Endometrial microvascular endothelial cells (primary cell): ENCODE data around the gene ABCF2. TPM values are rescaled to one million over a fixed set of nuclear protein-coding genes. Genes with fewer than 3 reads are reported as not detected.

ENCODE experiments used
- in situ Hi-C: cut with HindIII; loops from 2 replicates; pipeline ENCODE4 v1.10.0; 2017; ENCODE audit warnings: low sequenced_read_pairs, low pct_unique_long_range_greater_than_20kb; ENCODE audit errors: inconsistent ontology term
- total RNA-seq: library from RNA; depleted of rRNA; stranded (reverse); fragments of >200 nt; gene quantifications from one replicate; pipeline ENCODE4 v1.2.3, GENCODE V29; 2015; ENCODE audit errors: inconsistent ontology term

Gene ABCF2
- total RNA-seq, 1 donor from 2014 or later, result 89.1 TPM

- in situ Hi-C loops, result no loop called here
Observed at GRCh38 chr7:151185762-151186639, 41.0 kb downstream of the ABCF2 start.

DNA sequence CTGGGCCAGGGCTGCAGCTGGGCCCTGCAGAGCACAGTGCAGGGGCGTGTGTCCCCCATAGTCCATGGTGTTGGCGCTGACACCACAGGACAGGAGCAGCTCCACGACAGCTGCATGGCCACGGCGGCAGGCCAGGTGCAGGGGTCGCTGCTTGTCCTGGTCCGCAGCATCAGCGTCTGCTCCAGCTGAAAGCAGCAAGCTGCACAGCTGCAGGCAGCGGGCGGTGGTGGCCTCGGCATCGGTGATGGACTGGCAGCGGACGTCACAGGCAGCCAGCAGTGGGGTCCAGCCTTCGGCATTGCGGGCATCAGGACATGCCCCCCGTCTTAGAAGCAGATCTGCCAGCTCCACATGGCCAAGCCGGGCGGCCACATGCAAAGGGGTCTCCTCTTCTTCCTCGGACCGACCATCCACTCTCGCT lies 46.0 kb downstream of the ABCF2 start:
- in situ Hi-C loops, result no loop called here

DNA sequence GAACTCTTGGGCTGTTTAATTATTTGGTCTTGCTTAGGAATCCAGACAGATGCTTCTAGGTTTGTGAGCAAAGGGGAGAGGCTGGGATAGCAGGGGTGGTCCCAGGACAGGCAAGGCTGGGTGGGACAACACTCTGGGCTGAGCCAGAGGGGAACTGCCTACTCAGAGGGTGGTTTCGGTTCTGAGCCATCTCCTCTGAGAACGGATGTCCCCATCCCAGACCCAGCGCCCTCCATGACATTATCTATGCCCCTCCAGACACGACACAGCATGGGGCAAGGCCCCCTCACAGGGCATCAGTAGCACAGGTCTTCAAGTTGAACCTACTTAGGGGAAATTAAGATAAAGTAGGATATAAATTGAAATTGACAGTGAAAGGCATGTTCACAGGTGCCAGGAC lies 47.1 kb downstream of the ABCF2 start:
- in situ Hi-C loops, result no loop called here

GRCh38 chr7:151179287-151179860 lies 47.6 kb downstream of the ABCF2 start:
- in situ Hi-C loops, result no loop called here

DNA sequence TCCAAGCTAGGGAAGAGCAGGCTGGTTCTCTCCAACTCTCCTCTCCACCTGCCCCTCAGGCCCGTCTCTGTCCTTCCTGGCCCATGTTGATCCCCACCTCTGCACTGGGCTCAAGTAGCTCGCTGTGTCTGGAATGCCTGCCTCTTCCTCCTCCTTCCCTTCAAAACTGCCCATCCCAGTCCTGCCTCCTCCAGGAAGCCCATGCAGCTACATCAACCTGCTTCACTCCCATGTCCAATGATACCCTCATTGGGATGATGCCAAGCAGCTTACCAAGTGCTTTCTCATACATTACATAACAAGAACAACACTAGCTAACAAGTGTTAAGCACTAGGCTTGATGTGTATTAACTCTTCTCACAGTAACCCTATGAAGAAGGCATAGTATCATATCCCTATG lies 48.2 kb downstream of the ABCF2 start:
- in situ Hi-C loops, result no loop called here

DNA sequence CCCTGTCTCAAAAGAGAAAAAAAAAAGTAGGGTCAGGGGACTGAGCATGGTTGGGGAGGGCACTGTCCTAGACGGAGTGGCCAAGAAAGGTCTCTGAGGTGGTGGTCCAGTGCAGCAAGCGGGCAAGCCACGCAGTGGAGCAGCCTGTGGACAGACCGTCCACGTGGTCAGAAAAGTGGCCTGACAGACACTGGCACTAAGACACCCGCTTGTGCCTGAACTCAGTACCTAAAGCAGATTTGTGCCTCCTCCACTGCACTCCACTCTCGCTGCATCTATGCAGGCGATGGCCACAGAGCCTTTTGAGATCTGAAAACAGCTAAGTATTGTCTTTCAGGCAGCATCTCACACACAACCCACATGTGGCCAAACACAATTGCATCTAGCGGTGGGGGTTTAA lies 48.8 kb downstream of the ABCF2 start:
- in situ Hi-C loops, result no loop called here

- in situ Hi-C loops, result no loop called here
Observed at GRCh38 chr7:151177310-151177709, 49.7 kb downstream of the ABCF2 start.

DNA sequence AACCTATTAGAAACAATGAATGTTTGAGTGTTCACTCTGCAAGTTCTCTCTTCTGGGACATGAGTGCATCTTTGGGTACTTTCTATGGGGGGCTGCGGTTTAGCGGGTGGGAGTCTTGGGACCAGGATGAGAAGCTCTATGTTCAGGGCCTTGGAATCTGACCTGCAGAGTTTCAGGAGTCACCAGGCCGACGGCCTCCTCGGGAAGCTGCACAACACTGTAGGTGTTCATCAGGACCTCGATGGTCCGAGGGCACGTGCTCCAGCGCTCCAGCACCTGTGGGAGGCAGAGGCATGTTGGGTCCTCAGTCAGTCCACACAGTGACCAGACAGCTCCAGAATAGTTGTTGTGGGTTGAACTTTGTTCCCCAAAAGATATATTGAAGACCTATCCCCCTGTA lies 50.6 kb downstream of the ABCF2 start:
- in situ Hi-C loops, result no loop called here

DNA sequence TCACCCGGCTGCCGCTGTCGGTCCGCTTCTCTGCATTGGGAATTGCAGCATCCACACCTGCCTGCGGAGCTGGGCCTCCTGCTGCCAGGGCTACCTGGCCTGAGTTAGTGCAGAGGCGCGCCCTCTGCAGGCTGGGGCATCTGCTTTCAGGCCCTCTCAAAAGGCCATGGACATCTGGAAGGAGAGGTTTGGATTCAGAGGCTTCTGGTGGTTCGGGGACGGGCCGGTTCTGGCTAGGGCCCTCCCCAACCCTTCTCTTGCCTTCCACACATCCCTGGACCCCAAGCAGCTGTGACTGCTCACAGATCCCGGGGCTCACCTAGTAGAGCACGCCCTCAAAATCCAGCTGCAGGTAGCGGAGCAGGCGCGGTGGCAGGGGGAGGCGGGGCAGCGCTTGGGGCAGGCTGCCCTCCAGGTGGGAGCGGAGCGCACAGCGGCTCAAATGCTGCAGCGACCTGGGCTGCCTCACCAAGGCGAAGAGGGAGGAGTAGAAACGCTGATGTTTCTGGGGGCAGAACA lies 51.2 kb downstream of the ABCF2 start:
- in situ Hi-C loops, result no loop called here

DNA sequence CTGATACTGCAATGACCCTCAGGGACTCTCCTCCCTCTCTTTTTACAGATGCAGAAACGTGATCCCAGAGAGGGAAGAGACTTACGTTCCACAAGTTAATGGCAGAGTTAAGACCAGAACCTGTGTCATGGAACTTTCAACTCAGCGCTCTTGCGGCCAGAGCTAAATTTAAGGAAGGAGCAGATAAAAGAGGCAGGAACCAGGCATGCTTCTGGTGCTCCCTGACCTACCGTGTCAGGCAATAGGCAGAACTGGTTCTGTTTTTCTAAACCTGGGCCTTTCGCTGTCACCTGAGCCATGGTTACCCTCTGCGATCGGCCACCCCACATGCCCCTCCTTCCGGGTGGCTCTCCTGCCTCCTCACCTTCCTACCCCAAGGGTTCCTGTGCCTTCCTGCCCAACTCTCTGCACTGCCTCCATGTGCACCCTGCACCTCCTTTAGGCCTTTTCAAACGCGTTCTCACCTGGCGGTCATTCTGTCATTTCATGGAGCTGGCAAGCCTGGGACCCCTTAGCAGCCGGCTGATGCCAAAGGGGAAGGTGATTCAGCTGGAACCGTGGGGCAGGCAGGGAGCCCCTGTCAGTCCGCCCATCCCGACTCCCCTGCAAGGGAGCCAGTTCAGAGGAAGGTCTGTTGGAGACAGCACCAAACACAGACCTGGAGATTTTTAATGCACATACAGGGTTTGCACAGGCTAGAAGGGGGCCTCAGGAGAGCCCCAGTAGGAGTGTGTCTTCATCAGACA lies 51.8 kb downstream of the ABCF2 start:
- in situ Hi-C loops, result no loop called here

DNA sequence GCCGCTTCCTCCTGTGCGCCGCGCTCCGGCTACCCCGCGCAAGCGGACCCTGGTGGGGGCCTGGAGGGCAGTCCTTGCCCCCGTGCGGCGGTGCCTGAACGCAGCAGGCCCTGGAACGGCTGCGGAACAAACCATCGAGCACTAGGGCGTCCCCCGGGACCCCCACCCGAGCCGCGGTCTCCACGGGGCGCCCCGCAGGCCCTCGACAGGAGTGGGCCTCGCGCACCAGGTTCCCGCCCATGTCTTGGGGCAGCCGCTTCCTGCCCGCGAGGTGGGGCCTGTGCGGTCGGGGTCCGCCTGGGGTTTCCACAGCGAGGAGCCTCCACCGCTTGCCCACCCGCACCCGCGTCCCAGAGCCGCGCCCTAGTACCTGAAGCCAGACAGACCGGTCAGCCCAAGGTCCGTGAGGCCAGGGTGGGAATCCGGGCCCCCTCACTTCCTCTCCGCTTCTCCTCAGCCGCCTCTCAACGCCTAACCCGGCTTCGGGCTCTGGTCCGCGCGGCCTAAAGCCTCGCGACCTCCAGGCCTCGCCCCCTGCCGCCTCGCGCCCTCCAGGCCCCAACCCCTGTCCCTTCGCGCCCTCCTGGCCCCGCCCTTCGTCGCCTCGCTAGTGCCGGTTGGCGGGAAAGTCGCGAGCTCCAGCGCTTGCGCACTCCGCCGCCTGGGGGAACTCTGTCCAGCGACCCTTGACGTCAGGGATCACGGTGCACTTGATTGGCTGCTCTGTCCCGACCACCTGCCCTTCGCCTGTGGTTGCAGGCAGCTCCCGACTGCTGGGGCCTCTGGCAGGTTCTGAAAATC lies 52.6 kb downstream of the ABCF2 start:
- in situ Hi-C loops, result no loop called here

- in situ Hi-C loops, result no loop called here
Observed at GRCh38 chr7:151173386-151174245, 53.4 kb downstream of the ABCF2 start.

- in situ Hi-C loops, result no loop called here
Observed at GRCh38 chr7:151172273-151173141, 54.5 kb downstream of the ABCF2 start.

GRCh38 chr7:151168787-151169162 lies 58.2 kb downstream of the ABCF2 start:
- in situ Hi-C loops, result loop anchor here (10.0 kb wide), 1 partner anchor 84 kb away; the partner anchor contains the start of genes AGAP3, FASTK and TMUB1

GRCh38 chr7:151168003-151168786 lies 58.8 kb downstream of the ABCF2 start:
- in situ Hi-C loops, result loop anchor here (10.0 kb wide), 1 partner anchor 83 kb away; the partner anchor contains the start of genes AGAP3, FASTK and TMUB1
